T-helper 9 cell (primary cell): Measurements from ENCODE around the gene CCDC85C.

Experiments
- DNase-seq: peaks from one replicate; pipeline ENCODE4 v3.0.0-alpha.2; 2020

The CCDC85C gene

GRCh38 chr14:99467336-99468078 is 136.5 kb downstream of the CCDC85C start:
- DNase-seq, result no peak

DNA sequence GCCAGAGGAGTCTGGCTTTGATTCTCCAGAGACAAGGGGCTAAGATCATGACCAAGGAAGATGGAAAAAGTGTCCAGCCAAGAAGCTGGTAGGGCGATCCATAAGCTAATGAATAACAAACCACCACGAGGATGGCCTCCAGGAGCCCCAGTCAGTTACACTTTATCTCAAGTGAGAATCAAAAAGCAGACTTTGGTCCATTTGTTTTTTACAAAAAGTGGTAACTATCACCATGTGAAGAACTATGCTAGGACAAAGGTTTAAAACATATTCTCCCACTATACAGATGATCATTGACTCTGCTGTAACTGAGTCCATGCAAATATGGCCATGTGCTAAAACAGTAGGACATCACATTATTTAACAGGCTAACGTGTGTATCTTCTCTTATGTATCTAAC is 137.2 kb downstream of the CCDC85C start:
- DNase-seq, result no peak

DNA sequence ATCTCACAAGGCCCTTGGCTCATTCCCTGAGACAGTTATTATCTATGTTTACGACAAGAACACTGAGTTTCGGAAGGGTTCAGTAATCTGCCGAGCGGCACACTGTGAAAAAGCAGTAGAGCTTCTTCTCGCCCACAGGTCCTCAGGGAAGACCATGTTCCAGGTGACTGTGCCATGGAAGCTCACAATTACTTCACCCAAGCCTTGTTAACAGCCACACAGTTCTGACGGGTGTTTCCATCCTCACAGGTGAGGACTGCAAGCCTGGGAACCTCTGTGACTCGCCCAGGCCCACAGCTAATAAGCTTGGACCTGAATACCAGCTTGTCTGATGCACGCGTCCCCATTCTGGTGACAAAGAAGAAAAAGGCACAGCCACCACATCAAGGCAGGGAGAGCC is 138.7 kb downstream of the CCDC85C start:
- no peak for DNase-seq

DNA sequence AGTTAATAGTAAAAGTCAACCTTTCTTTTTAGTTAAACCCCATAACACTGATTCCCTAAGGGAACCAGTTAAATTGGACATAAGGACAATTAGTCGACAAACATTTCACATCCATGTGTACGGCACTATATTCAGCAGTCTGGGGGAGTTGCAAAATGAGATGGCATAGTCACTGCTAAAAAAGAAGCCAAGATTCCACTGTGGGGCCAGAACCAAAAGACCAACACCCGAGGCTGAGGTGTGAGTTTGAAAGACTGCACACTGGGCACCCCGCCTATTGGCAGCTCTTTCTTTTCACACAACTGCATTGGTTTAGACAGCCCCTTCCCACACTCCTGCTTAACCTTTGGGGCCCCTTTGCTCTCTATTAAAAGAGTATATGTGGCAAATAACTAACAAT is 140.0 kb downstream of the CCDC85C start:
- no peak for DNase-seq

DNA sequence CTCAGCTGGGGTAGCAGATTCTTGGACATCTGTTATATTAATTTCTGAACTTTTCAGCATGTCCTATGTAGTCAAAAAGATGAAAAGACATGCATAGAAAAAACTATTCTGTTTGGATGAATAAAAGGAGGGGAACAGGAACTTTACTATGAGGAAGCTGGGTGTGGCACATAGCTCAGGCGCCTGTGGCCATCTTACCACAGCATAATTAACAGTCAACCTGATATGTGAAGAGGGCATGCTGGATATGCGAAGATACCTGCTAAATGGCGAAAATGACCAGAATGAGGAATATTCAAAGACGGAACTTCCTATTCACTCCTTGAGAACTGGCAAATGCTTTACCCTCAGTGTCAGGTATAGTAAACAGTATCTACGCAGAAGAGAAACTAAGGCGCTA is 141.8 kb downstream of the CCDC85C start:
- DNase-seq, result no peak

GRCh38 chr14:99461411-99462085 is 142.5 kb downstream of the CCDC85C start:
- DNase-seq, result no peak

DNA sequence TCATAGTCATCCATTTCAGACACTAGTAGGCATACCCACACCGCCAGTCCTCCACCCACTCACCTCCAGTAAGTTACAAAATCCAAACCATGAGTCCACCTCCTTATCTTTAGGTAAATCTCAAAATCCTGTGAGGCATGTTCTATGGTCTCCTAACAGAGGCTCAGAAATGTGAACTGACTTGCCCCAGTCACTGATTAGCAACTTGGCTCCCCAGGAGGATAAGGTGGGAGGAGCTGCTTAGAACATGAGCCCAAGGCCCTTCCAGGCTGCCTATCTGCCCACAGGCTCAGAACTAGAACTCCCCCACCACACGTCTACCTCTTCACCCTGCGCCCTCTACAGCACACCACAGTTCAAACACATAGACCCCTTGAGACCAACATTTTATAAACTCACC is 143.2 kb downstream of the CCDC85C start:
- no peak for DNase-seq

DNA sequence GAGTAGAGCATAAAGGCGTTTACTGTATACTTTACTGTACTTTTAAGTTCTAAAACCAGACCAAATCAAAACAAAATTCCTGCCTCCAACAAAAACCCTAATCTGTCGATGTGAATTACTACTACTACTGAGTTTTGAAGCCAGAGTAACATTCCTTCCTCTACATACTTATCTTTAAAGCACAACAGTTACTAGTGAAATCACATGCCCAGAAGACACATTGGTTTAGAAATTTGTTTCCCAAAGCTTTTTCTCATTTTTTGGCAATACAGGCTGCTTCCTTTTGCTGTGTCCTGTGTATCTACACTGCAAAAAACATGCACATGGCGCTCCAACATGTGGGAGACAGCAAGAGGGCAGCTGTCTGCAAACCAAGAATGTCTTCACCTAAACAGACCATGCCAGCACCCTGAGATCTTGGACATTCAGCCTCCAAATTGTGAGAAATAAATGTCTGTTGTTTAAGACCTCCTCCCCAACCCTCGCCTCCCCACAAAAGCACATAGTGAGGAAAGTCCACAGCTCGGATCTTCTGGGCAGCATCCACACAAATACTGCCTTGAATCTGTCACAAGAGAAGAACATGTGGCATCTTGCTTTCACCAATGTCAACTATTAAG is 144.4 kb downstream of the CCDC85C start:
- no peak for DNase-seq

GRCh38 chr14:99454246-99454645 is 149.8 kb downstream of the CCDC85C start:
- no peak for DNase-seq

GRCh38 chr14:99452968-99453367 is 151.0 kb downstream of the CCDC85C start:
- no peak for DNase-seq

GRCh38 chr14:99451234-99451633 is 152.8 kb downstream of the CCDC85C start:
- DNase-seq, result no peak

- DNase-seq, result no peak
These were observed 153.7 kb downstream of the CCDC85C start for GRCh38 chr14:99450266-99450665.
